Ovary (tissue), 3 donors: ENCODE results near the gene ETFBKMT.

Source experiments
- CTCF ChIP-seq, 3 donors: fragments of 450-650 bp in 2 of 3; fragments of 200-600 bp in 1 of 3; IDR thresholded peaks; one replicate each; pipeline versions ENCODE4 v1.5.1 to v1.8.0; 2016 to 2022; ENCODE audit warnings: antibody characterized with exemption in 3 of 3, mild to moderate bottlenecking in 1 of 3
- POLR2A ChIP-seq: fragments of 450-650 bp; IDR thresholded peaks from one replicate; pipeline ENCODE4 v1.6.1; 2017; ENCODE audit warnings: antibody characterized with exemption, mild to moderate bottlenecking, moderate library complexity
- donor health status: DM: no; HTN: no; CAD: no.

- TF ChIP-seq POLR2A (no peak), CTCF (IDR thresholded peaks at IDR 0.05) (no peak)
Measured at GRCh38 chr12:31644536-31644935, 15.0 kb upstream of the ETFBKMT start.
